Stimulated activated CD4-positive, alpha-beta T cell treated with anti-CD3 and anti-CD28 coated beads, Interleukin-4, amount 100 ng/mL, for 4 hours (primary cell): ENCODE data around the gene MFSD2A.
A peak's percentile ranks its signal among the peaks of the same experiment; 100 is the strongest.
"Not testable (repeated sequence)": the region's sequence is repeated elsewhere in the genome, so short reads cannot be mapped to it uniquely, and the experiment has no call there.

Source experiments
- DNase-seq, 2 experiments: peaks; one replicate each; pipeline ENCODE4 v3.0.0-alpha.2; 2020

The MFSD2A gene

GRCh38 chr1:39969048-39969447 is 14.1 kb downstream of the MFSD2A start:
- DNase-seq = no peak

DNA sequence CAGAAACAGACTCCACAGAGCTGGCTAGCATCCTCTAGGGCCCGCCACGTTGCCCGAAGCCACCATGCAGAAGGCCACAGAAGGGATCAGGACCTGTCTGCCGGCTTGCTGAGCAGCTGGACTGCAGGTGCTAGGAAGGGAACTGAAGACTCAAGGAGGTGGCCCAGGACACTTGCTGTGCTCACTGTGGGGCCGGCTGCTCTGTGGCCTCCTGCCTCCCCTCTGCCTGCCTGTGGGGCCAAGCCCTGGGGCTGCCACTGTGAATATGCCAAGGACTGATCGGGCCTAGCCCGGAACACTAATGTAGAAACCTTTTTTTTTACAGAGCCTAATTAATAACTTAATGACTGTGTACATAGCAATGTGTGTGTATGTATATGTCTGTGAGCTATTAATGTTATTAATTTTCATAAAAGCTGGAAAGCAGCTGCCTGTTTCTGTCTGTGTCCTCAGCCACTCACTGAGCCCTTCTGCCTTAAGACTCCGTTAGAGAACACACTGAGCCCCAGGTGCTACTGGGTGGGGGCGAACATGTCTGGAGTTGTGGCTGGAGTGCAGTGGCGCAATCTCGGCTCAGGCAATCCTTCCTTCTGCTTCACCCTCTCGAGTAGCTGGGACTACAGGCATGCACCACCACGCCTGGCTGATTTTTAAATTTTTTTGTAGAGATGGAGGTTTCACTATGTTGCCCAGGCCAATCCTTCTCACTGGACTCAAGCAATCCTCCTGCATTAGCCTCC is 14.8 kb downstream of the MFSD2A start:
- DNase-seq = no peak

DNA sequence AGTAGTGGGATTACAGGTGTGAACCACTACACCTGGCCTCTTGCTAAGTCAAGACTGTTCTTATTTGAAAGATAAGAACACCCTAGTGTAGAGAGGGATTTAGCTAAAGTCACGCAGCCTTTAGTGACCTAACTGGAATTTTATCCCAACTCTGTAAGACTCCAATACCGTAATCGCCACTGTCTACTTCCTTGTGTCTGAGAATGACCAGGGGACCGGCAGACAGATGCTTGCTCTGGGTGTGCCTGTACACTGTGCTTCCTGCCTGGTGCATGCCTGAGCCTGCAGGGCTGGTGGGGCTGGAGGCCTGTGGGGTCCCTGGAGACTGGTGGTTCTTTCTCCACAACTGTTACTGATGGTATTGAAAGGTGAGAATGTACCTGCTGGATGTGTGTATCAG is 15.3 kb downstream of the MFSD2A start:
- no peak for DNase-seq

GRCh38 chr1:39971138-39971537 is 16.2 kb downstream of the MFSD2A start:
- no peak for DNase-seq

GRCh38 chr1:39973503-39974135 is 18.7 kb downstream of the MFSD2A start:
- peak; percentile 63 to 71 for DNase-seq

GRCh38 chr1:39976732-39977131 is 21.8 kb downstream of the MFSD2A start:
- no peak for DNase-seq

GRCh38 chr1:39977202-39977601 is 22.3 kb downstream of the MFSD2A start:
- no peak for DNase-seq

- no peak for DNase-seq
Measured at GRCh38 chr1:39979654-39980053, 24.7 kb downstream of the MFSD2A start.

- no peak for DNase-seq
Measured at GRCh38 chr1:39980555-39981313, 25.8 kb downstream of the MFSD2A start.

GRCh38 chr1:39981385-39981784 is 26.4 kb downstream of the MFSD2A start:
- DNase-seq = no peak

GRCh38 chr1:39981945-39982344 is 27.0 kb downstream of the MFSD2A start:
- no peak for DNase-seq

DNA sequence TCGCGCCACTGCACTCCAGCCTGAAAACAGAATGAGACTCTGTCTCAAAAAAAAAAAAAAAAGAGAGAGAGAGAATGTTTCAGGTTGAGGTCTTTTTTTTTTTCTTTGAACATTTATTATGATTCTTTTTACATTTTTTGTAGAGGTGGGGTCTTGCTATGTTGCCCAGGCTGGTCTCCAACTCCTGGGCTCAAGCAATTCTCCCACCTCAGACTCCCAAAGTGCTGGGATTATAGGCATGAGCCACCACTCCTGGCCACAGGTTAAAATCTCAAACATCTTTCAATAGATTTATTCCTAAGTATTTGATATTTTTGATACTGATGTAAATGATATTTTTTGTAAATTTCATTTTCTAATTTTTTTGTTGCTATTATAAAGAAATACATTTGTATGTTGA is 29.5 kb downstream of the MFSD2A start:
- DNase-seq = not testable (repeated sequence)

- no peak for DNase-seq
Measured at GRCh38 chr1:39984951-39985350, 30.0 kb downstream of the MFSD2A start.

- DNase-seq = no peak
Measured at GRCh38 chr1:39987869-39988268, 32.9 kb downstream of the MFSD2A start.

DNA sequence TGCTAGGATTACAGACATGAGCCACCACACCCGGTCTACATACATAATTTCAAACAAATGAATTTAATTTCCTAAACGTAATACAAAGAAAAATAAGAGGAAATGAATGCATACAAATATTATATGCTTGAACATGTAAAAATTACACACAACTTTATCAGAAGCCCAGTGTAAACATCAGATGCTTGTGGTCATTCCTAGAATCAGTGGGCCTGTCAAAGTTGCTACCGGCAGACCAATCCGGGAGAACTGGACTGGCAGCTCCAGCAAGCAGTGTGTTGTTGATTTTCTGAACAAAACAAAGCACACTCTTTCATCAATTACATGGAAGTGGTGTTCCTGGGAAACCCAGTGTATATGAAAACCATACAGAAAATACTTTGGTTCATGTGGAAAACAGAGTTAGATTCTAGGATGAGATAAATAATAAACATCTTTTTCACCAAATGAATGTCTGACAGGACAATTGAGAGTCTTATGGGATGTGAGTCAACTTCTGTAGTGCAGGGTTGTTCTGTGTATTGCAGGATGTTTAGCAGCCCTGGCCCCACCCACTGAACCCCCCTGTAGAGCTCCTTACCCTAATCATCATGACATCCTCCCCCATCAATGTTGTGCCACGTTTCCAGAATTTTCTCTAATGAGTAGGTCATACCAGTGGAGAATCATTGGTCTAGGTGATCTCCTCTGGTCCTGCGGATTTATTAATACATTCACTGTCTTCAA is 33.8 kb downstream of the MFSD2A start:
- DNase-seq = no peak

DNA sequence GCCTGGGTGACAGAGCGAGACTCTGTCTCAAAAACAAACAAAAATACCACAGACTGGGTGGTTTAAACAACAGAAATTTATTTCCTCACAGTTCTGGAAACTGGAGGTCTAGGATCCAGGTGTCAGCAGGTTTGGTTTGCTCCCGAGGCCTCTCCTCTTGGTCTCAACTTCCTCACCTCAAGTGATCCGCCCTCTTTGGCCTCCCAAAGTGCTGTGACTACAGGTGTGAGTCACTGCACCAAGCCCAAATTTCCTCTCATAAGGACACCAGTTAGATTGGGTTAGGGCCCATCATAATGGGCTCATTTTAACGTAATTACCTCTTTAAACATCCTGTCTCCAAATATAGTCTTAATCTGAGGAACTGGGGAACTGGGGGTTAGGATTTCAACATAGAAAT is 35.5 kb downstream of the MFSD2A start:
- no peak for DNase-seq

DNA sequence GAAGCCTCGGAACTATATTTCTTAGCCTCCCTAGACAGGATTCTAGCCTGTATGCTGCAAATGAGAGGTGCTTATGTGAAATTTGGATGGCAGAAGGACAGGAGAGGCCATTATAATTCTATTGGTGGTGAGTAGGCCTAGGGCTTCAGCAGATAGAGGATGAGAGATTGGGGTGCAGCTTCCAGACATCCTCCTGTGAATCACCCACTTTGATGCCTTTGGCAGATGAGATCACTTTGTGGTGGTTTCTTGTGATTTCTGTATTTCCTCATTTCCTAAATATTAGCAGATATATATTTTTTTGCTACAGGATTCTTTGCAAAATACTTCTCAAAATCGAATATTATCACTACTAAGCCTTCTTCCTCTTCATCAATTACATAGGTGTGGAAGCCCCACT is 37.3 kb downstream of the MFSD2A start:
- DNase-seq = no peak

GRCh38 chr1:39992888-39993287 is 37.9 kb downstream of the MFSD2A start:
- DNase-seq = no peak

DNA sequence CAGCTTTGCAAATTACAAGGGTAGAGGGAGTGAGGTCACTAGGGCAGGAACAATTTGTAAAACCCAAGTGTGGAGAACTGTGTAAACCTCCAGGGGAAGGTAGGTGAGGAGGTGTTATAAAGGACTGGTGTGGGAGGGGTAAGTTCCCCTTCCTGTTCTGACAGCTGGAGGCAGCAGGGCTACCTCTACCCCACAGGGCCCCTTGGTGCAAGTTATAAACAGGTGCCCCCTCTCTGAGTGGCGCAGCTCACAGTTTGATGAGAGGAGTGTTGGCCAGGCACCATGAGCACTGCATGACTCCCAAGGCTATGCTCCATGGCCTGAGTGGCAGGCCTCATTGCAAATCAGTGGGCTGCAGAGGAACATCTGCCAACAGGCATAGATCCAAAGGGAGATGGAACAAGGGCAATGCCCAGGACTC is 41.0 kb downstream of the MFSD2A start:
- no peak for DNase-seq

DNA sequence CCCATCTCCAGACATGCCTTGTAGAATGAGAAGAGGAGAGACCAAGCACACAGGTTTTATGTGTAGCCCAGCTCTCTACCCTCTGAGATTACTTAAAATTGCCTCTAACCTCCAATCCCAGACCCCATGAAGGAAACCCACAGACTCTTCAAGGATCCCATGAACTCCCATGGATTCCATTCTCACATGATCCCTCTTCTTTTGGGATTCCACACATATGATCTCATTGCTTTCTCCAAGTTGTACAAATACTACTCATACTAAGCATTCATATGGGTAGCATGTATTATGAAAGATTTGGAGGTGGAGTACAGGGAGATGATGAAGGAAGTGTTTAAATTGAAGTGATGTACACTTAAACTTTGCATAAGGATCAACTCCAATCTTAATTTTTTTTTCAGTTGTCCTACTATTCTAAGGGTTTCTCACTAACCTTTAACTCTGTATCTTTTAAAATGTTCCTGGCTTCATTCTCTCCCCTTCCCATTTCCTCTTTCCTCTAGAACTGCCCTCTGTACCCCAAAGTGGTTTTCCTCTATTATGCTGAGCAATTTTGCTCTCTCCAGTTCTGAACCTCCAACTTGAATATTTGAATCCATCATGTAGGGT is 41.6 kb downstream of the MFSD2A start:
- DNase-seq = no peak

DNA sequence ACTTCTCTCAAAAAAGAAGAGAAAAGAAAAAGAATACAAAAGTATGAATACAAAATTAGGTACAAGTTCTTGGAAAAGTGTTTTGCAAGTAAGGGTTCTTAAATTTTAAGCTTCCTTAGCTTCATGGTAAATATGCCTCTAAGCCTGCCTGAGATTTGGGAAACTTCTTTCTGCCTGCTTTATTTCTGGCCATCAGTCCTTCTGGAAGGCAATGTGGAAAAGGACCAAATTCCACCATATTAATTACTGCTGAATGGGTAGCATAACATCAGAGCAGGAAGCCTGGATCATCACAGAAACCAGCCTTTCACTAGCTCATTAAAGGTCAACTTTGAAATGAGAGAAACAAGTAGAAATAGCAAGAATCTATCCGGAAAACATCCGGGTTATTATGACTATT is 46.5 kb downstream of the MFSD2A start:
- DNase-seq = no peak

GRCh38 chr1:40003156-40004093 is 48.5 kb downstream of the MFSD2A start:
- DNase-seq = no peak
